Loucy (cell line): ENCODE results near the gene GZF1.
A peak's percentile ranks its signal among the peaks of the same experiment; 100 is the strongest.

Experiments
- H2AFZ ChIP-seq: fragments of 200-600 bp; sonication (generic); 2 replicates; pipeline ENCODE4 v1.6.0; 2016; ENCODE audit warnings: antibody characterized with exemption, mild to moderate bottlenecking, low read length, moderate library complexity
- H3F3A ChIP-seq: fragments of 200-600 bp; 2 replicates; pipeline ENCODE4 v1.6.0; 2016; ENCODE audit warnings: antibody characterized with exemption, low read depth, mild to moderate bottlenecking
- H3K27me3 ChIP-seq: fragments of 200-600 bp; sonication (generic); 2 replicates; pipeline ENCODE4 v1.6.1; 2014; ENCODE audit warnings: low read length, mild to moderate bottlenecking; ENCODE audit not compliant: insufficient read depth, poor library complexity, severe bottlenecking
- H3K36me3 ChIP-seq: fragments of 200-600 bp; sonication (generic); 2 replicates; pipeline ENCODE4 v1.6.1; 2016; ENCODE audit warnings: low read length; ENCODE audit not compliant: insufficient read depth
- H3K4me1 ChIP-seq: fragments of 200-600 bp; sonication (generic); 2 replicates; pipeline ENCODE4 v1.5.1; 2014; ENCODE audit warnings: low read length, mild to moderate bottlenecking; ENCODE audit not compliant: insufficient read depth, poor library complexity, severe bottlenecking
- H3K4me2 ChIP-seq: fragments of 200-600 bp; sonication (generic); 2 replicates; pipeline ENCODE4 v1.6.0; 2014; ENCODE audit warnings: antibody characterized with exemption, low read length, low read depth, mild to moderate bottlenecking; ENCODE audit not compliant: poor library complexity, severe bottlenecking
- H3K4me3 ChIP-seq: fragments of 200-600 bp; sonication (generic); 2 replicates; pipeline ENCODE4 v1.5.1; 2014; ENCODE audit warnings: low read length, mild to moderate bottlenecking, mixed read lengths; ENCODE audit not compliant: poor library complexity, severe bottlenecking
- H3K79me2 ChIP-seq: fragments of 200-600 bp; sonication (generic); 2 replicates; pipeline ENCODE4 v1.6.1; 2014; ENCODE audit warnings: low read length; ENCODE audit not compliant: insufficient read depth
- H3K9ac ChIP-seq: fragments of 200-600 bp; sonication (generic); 2 replicates; pipeline ENCODE4 v1.6.0; 2014; ENCODE audit warnings: mild to moderate bottlenecking, low read depth, low read length, moderate library complexity; ENCODE audit not compliant: poor library complexity, severe bottlenecking
- H3K9me2 ChIP-seq: fragments of 200-600 bp; sonication (generic); replicated peaks from 2 replicates; pipeline ENCODE4 v1.6.1; 2016; ENCODE audit warnings: low read depth, low read length, mixed read lengths
- H3K9me3 ChIP-seq: fragments of 200-600 bp; sonication (generic); 2 replicates; pipeline ENCODE4 v1.6.1; 2014; ENCODE audit warnings: mild to moderate bottlenecking, antibody characterized with exemption, low read length, low read depth; ENCODE audit not compliant: insufficient read depth
- H4K20me1 ChIP-seq: fragments of 200-600 bp; sonication (generic); 2 replicates; pipeline ENCODE4 v1.6.0; 2014; ENCODE audit warnings: antibody characterized with exemption, low read length, mild to moderate bottlenecking; ENCODE audit not compliant: insufficient read depth, poor library complexity, severe bottlenecking
- EZH2phosphoT487 ChIP-seq: fragments of 200-600 bp; IDR thresholded peaks from 2 replicates; pipeline ENCODE4 v1.6.1; 2018; ENCODE audit warnings: antibody characterized with exemption, mild to moderate bottlenecking, moderate library complexity, borderline replicate concordance
- TF ChIP-seq, protein P1 (sequence below): fragments of 200-600 bp; sonication (generic); conservative IDR thresholded peaks from 2 replicates; pipeline ENCODE4 v1.5.1; 2014; ENCODE audit warnings: mild to moderate bottlenecking, antibody characterized with exemption, low read length

GZF1 gene

GRCh38 chr20:23419995-23420901 lies 58.3 kb downstream of the GZF1 start:
- peak overlapping the region; percentile 93 for H3K9ac ChIP-seq
- peak overlapping the region; percentile 86 for H3K4me2 ChIP-seq
- H2AFZ ChIP-seq = peak overlapping the region; percentile 61; the same call in 1 of the 2 replicates
- H3K79me2 ChIP-seq = peaks cover 50% of the 10 kb centered on the region
- no peaks in the 10 kb centered on the region for H3K27me3 ChIP-seq
- H4K20me1 ChIP-seq = peaks cover 37% of the 10 kb centered on the region
- H3K4me3 ChIP-seq = peak overlapping the region; percentile 91
- H3K9me3 ChIP-seq = no peaks in the 10 kb centered on the region
- H3F3A ChIP-seq = peaks cover 8% of the 10 kb centered on the region; the same call in 1 of the 2 replicates
- no peaks in the 10 kb centered on the region for H3K36me3 ChIP-seq
- H3K9me2 ChIP-seq = no peaks in the 10 kb centered on the region
- peaks cover 62% of the 10 kb centered on the region for H3K4me1 ChIP-seq
- no peak for TF ChIP-seq EZH2phosphoT487
- TF ChIP-seq, protein P1, sequence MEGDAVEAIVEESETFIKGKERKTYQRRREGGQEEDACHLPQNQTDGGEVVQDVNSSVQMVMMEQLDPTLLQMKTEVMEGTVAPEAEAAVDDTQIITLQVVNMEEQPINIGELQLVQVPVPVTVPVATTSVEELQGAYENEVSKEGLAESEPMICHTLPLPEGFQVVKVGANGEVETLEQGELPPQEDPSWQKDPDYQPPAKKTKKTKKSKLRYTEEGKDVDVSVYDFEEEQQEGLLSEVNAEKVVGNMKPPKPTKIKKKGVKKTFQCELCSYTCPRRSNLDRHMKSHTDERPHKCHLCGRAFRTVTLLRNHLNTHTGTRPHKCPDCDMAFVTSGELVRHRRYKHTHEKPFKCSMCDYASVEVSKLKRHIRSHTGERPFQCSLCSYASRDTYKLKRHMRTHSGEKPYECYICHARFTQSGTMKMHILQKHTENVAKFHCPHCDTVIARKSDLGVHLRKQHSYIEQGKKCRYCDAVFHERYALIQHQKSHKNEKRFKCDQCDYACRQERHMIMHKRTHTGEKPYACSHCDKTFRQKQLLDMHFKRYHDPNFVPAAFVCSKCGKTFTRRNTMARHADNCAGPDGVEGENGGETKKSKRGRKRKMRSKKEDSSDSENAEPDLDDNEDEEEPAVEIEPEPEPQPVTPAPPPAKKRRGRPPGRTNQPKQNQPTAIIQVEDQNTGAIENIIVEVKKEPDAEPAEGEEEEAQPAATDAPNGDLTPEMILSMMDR = no peak

GRCh38 chr20:23420943-23421931 lies 59.3 kb downstream of the GZF1 start, which contains the start of gene NAPB:
Gene NAPB, minus strand, starts transcription at chr20:23421488. Its CDS starts 86 bp downstream, at chr20:23421402.
- no peaks in the 10 kb centered on the region for H3K9me3 ChIP-seq
- peak within 1 kb of the TSS; percentile 88 for H2AFZ ChIP-seq
- TF ChIP-seq, protein P1 = 0 out of 2 replicates have a peak, but pooled peaks have one; percentile 22
- no peak for TF ChIP-seq EZH2phosphoT487
- H3K27me3 ChIP-seq = no peaks in the 10 kb centered on the region
- peak within 1 kb of the TSS; percentile 91 for H3K4me3 ChIP-seq
- H3F3A ChIP-seq = peaks cover 8% of the 10 kb centered on the region; the same call in 1 of the 2 replicates
- peaks cover 57% of the 10 kb centered on the region for H3K4me1 ChIP-seq
- H3K79me2 ChIP-seq = peaks cover 41% of the 10 kb centered on the region
- H4K20me1 ChIP-seq = peaks cover 32% of the 10 kb centered on the region
- peak within 1 kb of the TSS; percentile 93 for H3K9ac ChIP-seq
- H3K4me2 ChIP-seq = peak within 1 kb of the TSS; percentile 86
- no peaks in the 10 kb centered on the region for H3K36me3 ChIP-seq
- H3K9me2 ChIP-seq = no peaks in the 10 kb centered on the region
